GM12865 (cell line): ENCODE data around the gene LGMN.
A peak's percentile ranks its signal among the peaks of the same experiment; 100 is the strongest.

Experiments used
- DNase-seq: peaks from one replicate; pipeline ENCODE4 v3.0.0; 2010; ENCODE audit warnings: low read depth
- H3K4me3 ChIP-seq: 2 replicates; pipeline ENCODE4 v1.5.1; 2011; ENCODE audit warnings: mild to moderate bottlenecking, low read depth, low read length, control low read depth
- CTCF ChIP-seq: IDR thresholded peaks from 2 replicates; pipeline ENCODE4 v1.5.1; 2011; ENCODE audit warnings: low read length, control low read depth, low read depth, inconsistent platforms; ENCODE audit not compliant: insufficient read depth; ENCODE audit errors: missing control alignments

Gene LGMN

GRCh38 chr14:92666251-92666650 is 82.2 kb downstream of the LGMN start:
- no peak overlapping the region for H3K4me3 ChIP-seq
- TF ChIP-seq CTCF: no peak
- DNase-seq: no peak

DNA sequence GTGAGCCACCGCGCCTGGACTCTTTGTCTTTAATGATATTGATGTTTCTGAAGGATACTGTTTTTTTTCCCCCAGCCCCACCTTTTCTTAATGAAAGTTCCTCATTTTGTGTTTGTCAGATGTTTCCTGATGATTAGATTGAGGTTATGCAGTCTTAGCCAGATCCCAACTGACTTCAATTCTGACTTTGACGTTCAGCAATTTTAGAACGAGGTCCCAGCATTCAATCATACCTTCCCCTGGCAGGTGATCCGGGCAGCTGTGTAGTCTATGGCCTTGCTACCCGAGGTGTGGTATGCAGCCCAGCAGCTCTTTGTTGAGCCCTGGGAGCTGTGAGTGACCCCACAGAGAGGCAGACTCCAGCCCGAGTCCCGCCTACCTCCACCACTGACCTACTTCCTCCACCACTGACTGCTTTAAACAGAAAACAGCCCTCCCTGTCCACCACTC is 82.7 kb downstream of the LGMN start:
- TF ChIP-seq CTCF: no peak
- no peak overlapping the region for H3K4me3 ChIP-seq
- DNase-seq: no peak

GRCh38 chr14:92663049-92663448 is 85.4 kb downstream of the LGMN start:
- DNase-seq: no peak
- no peak overlapping the region for H3K4me3 ChIP-seq
- TF ChIP-seq CTCF: no peak

GRCh38 chr14:92660571-92660970 is 87.9 kb downstream of the LGMN start:
- no peak for TF ChIP-seq CTCF
- no peak overlapping the region for H3K4me3 ChIP-seq
- no peak for DNase-seq

DNA sequence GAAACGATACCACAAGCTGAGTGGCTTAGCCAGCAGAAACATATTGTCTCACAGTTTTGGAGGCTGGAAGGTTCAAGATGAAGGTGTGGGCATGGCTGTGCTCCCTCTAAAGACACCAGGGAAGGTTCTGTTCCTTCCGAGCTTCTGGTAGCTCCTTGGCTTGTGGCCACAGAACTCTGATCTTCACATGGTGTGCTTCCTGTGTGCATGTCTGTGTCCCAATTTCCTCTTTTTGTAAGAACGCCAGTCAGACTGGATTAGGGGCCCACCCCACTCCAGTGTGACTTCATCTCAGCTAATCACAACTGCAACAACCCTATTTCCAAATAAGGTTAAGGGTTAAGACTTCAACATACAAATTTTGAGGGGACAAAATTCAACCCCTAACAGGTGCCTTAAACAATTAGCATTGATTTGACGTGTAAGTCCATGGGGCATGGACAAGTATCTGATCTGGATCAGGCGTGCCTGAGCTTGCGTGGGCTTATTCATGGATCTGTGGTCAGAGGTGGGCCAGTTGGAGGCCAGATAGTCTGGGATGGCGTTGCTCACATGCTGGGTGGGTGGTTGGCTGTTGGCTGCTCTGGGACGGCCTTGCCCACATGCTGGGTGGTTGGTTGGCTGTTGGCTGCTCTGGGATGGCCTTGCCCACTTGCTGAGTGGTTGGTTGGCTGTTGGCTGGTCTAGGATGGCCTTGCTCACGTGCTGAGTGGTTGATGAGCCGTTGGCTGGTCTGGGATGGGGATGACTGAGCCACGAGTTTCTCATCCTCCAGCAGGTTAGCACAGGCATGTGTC is 88.5 kb downstream of the LGMN start:
- peak; percentile 45 for DNase-seq
- no peak for TF ChIP-seq CTCF
- no peak overlapping the region for H3K4me3 ChIP-seq

DNA sequence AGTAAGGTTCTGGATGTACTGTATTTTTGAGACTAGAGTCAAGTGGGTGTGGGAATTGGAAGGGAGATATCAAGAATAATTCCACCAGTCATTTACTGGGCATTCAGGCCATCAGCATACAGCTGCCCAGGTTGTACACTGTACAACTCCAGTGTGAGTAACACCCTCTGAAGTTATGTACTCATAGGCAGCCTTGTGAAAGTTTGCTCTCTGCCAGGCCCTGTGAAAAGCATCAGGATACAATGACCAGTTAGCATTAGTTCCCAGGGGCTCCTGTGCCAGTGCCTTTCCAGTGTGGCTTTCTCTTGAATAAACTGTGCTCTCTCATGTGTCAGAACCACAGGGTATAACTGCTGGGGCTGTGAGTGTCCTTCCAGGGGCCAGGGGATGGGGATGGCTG is 89.7 kb downstream of the LGMN start:
- no peak for DNase-seq
- no peak for TF ChIP-seq CTCF
- H3K4me3 ChIP-seq: no peak overlapping the region

- no peak for TF ChIP-seq CTCF
- DNase-seq: no peak
- H3K4me3 ChIP-seq: no peak overlapping the region
Observed at GRCh38 chr14:92658160-92658559, 90.3 kb downstream of the LGMN start.
